Stimulated activated CD8-positive, alpha-beta memory T cell treated with anti-CD3 and anti-CD28 coated beads, Interleukin-7, amount 100 ng/mL, for 24 hours (primary cell): ENCODE measurements around the gene RFX2.

Experiments
- DNase-seq: peaks from one replicate; pipeline ENCODE4 v3.0.0-alpha.2; 2020; ENCODE audit warnings: low read depth

The RFX2 gene

GRCh38 chr19:6059988-6060599 lies 50.2 kb downstream of the RFX2 start:
- DNase-seq, result no peak

- no peak for DNase-seq
Measured at GRCh38 chr19:6059396-6059947, 50.8 kb downstream of the RFX2 start.

DNA sequence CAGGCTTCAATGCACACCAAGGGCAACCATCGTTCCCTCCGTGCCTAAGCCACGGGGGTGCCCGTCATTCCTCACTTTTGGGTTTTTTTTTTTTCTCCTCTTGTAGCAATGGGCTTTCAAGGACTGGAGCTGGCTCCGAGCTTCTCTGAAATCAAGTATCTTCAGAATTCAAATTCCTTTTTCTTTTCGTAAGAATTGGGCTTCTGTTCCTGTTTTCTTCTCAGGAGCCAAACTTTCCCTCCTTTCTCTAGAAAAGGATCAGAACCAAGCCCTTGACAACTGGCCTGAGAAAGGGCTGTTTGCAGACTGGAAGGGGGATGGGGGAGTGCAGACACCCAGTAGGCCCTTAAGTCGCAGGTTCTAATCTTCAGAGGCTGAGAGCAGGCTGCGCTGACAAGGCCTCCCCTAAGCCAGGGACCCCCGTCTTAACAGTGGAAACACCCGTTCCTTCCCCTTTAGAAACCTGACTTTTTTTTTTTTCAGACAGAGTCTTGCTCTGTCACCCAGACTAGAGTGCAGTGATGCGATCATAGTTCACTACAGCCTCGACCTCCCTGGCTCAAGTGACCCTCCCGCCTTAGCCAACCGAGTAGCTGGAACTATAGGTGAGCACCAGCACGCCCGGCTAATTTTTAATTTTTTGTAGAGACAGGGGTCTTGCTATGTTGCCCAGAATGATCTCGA lies 51.6 kb downstream of the RFX2 start:
- DNase-seq, result no peak

DNA sequence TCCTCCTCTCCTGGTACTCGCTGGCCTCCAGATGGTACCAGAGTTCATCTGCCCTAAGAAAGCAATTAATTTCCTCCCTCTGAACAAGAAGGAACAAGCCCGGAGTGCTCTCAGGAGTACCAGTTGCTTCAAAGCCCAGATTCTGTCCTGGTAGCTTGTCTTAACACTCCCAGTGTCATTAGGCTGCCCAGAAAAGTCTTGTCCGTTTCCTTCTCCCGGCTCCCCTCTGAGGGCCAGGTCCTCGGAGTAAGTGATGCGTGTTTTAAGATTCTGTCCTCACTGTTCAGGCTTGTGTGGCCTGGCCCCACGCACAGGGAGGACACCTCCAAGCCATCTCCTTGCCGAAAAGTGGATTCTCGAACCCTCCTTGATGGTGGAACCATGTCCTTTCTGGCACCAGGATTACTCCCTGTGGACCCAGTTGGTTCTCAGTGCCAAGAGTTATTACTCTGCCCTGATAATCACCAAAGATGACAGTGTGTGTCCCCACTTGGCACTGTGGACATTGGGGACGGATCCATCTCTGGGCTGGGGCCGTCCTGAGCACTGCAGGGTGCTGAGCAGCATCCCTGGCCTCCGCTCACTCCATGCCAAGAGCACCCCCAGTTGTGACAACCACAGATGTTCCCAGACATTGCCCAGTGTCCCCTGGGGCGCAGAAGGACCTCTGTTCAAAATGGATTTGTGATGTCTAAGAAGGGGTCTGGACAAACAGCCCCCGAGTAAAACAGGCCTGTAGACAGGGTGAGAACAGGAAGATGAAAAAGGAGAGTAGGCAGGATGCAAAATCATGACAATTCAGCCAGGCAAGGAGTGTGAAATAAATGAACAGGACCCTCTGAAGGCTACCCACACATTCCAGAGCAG lies 52.4 kb downstream of the RFX2 start:
- no peak for DNase-seq

DNA sequence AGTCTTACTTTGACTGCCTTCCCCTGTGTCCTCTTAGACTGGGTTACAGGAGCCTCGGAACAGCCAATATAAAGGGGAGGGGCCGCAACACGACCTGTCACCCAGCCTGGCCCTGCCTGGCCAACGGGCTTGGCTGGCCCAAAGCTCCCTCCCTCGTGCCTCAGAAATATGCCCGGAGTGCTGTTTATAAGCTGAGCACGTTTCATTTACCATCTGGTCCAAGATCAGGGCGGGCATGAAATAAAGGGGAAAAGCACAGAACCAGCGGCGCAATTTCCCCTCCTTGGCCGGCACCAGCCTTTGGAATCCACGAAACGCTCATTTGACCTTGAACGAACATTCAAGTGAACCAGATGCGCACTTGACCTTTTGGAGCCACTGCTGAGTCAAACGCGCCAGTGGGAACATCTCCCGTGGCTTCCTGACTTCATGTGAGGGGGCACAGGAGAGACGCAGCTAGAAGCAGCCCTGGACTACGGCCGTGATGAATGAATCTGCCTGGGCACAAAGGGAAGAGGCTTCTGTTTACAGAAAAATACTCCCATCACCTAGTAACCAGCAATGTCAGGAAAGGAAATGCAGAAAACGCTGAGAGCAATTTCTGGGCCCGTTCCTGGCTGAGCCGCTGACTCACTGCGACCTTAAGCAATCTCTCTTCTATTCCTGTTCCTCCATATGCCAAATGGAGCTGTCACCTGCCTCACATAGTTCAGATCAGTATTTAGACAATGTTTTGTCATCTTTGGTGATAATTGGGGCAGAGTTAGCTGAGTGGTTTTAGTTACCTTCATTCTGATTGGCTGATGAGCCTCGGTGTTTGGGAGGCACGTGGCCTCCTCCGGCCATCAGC lies 53.3 kb downstream of the RFX2 start:
- DNase-seq, result no peak

DNA sequence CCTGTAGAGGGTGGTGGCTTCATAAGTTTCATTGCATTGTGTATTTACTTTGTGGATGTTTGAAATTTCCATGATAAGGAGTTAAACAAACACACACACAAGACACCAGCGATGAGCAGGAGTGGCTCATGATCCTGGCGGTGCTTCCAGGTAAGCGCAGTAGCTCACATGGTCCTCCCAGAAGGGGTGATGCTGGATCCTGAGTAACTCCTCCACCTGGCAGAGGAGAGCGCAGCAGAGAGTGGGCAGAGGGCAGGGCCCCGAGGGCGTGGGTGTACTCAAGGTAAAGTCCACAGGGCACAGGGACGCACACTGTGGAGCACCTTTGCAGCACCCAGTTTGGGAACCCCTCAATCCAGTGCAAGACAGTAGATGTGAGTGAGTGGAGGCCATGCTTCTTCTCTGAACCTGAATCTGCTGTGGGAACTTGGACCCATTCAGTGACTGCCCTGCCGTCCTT lies 54.0 kb downstream of the RFX2 start:
- no peak for DNase-seq

- DNase-seq, result no peak
Measured at GRCh38 chr19:6055013-6055795, 55.1 kb downstream of the RFX2 start.

GRCh38 chr19:6048793-6049405 lies 61.4 kb downstream of the RFX2 start:
- DNase-seq, result peak; percentile 46

DNA sequence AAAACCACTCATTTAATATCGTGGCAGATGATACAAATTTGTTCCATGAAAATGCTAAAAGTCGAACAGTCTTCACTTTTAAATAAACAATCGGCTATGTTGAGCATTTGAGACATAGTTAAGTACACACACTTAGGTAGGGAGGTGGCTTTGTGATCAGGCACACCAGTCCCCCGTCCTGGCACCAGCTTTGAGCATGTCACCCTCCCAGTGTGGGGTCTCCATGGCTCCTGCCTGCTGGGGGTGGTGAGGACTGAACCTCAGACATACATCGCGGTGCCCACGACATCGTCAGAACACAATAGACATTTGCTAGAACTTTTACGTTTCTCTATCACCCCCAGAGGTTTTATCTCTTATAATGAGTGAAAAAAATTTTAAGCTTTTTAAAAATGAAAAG lies 62.0 kb downstream of the RFX2 start:
- no peak for DNase-seq

GRCh38 chr19:6047741-6048251 lies 62.5 kb downstream of the RFX2 start:
- DNase-seq, result no peak

- DNase-seq, result no peak
Measured at GRCh38 chr19:6047256-6047655, 63.0 kb downstream of the RFX2 start.

DNA sequence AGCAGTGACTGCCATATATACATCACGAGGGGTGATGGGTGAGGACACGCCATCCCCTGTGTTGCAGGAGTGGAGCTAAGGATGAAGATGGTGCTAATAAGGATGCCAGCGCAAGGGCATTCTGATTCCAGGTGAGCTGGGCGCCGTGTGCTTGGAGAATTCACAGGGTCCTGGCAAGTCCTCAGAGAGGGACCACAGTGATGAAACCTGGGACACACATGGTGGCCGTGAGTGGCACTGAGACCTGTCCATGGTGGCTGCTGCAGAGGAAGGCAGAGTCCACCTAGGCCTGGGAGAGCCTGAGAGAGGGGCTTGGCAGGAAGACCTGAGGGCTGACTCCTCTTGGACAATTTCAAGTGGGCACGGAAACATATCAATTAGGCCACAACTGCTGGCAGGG lies 65.2 kb downstream of the RFX2 start:
- no peak for DNase-seq

GRCh38 chr19:6044056-6044805 lies 66.1 kb downstream of the RFX2 start:
- DNase-seq, result no peak

GRCh38 chr19:6042776-6043726 lies 67.2 kb downstream of the RFX2 start:
- DNase-seq, result no peak

DNA sequence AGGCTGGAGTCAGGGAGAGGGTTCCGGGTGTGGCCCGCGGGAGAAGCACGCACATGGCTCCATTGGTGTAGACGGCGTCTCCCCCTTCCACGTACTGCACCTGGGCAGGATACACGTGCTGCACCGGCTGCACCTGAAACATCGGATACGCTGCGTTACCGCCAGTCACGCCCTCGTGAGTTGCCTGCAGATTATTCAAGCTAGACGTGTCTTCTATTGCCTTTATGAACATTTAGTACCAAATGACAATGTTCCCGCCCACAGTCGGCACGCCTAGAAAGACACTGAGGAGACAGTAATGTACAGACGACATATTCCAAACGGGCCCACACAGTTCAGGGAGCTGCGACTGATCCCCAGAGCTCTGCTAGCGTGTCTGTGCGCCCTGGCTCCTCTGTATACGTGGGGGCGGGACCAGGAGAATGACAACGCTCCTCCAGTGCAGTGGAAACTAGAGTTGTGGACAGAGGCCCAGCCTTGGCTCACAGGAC lies 68.3 kb downstream of the RFX2 start:
- no peak for DNase-seq

GRCh38 chr19:6041071-6041470 lies 69.2 kb downstream of the RFX2 start:
- DNase-seq, result no peak

DNA sequence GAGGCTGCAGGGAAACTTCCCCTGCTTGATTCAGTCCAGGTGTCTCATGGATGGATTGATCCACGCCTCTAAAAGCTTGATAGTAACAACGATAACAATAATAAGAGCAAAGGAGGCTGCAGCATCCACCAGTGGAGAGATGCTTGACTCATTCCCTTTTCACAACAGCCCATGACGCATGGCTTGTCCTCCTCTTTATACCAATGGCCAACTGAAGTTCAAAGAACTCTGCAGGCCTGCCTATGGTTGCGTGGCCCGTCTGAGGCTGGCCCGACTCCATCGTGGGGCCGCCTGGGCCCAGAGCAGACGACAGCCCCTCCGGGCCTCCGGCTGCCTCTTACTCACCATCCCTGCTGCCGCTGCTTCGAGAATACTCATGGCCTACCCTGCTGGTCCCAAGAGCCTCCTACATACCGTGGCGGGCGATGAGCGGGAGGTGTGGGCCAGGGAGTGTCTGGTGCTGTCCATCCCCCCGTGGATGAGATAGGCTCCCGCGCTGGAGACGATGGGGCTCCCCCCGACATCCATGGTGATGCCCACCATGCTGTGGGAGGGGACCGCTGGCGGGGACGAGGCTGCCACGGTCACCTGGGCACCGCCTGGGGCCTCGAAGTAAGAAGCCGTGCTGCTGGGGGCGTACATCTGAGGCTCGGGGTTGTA lies 70.6 kb downstream of the RFX2 start:
- no peak for DNase-seq
